ENCODE results near the gene TAC4.

GRCh38 chr17:49880291-49881053 is 32.6 kb upstream of the TAC4 start:
- TF ChIP-seq, protein P1, sequence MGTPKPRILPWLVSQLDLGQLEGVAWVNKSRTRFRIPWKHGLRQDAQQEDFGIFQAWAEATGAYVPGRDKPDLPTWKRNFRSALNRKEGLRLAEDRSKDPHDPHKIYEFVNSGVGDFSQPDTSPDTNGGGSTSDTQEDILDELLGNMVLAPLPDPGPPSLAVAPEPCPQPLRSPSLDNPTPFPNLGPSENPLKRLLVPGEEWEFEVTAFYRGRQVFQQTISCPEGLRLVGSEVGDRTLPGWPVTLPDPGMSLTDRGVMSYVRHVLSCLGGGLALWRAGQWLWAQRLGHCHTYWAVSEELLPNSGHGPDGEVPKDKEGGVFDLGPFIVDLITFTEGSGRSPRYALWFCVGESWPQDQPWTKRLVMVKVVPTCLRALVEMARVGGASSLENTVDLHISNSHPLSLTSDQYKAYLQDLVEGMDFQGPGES (IDR thresholded peaks at IDR 0.05): no peak
- TF ChIP-seq, protein P2, sequence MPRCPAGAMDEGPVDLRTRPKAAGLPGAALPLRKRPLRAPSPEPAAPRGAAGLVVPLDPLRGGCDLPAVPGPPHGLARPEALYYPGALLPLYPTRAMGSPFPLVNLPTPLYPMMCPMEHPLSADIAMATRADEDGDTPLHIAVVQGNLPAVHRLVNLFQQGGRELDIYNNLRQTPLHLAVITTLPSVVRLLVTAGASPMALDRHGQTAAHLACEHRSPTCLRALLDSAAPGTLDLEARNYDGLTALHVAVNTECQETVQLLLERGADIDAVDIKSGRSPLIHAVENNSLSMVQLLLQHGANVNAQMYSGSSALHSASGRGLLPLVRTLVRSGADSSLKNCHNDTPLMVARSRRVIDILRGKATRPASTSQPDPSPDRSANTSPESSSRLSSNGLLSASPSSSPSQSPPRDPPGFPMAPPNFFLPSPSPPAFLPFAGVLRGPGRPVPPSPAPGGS (IDR thresholded peaks at IDR 0.05; ENCODE audit: borderline replicate concordance, insufficient read depth, low read depth, low read length, poor library complexity, severe bottlenecking): no peak
- TF ChIP-seq CEBPB (IDR thresholded peaks at IDR 0.05; ENCODE audit: borderline replicate concordance in 1 of 2, low read depth in 2 of 2, low read length in 2 of 2) (no peak), SMC3 (IDR thresholded peaks at IDR 0.05; ENCODE audit: borderline replicate concordance, low read length) (peak; percentile 72), SREBF2 (IDR thresholded peaks at IDR 0.05; ENCODE audit: low read length) (no peak), JUND (IDR thresholded peaks at IDR 0.05; ENCODE audit: low read depth, low read length) (no peak)
- TF ChIP-seq, protein P3, sequence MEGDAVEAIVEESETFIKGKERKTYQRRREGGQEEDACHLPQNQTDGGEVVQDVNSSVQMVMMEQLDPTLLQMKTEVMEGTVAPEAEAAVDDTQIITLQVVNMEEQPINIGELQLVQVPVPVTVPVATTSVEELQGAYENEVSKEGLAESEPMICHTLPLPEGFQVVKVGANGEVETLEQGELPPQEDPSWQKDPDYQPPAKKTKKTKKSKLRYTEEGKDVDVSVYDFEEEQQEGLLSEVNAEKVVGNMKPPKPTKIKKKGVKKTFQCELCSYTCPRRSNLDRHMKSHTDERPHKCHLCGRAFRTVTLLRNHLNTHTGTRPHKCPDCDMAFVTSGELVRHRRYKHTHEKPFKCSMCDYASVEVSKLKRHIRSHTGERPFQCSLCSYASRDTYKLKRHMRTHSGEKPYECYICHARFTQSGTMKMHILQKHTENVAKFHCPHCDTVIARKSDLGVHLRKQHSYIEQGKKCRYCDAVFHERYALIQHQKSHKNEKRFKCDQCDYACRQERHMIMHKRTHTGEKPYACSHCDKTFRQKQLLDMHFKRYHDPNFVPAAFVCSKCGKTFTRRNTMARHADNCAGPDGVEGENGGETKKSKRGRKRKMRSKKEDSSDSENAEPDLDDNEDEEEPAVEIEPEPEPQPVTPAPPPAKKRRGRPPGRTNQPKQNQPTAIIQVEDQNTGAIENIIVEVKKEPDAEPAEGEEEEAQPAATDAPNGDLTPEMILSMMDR (IDR thresholded peaks at IDR 0.05 in 2 of 3, conservative IDR thresholded peaks at IDR 0.05 in 1 of 3; ENCODE audit: control insufficient read depth in 2 of 3, extremely low read depth in 1 of 3, insufficient read depth in 1 of 3, low read depth in 3 of 3, low read length in 3 of 3): peak; percentile 88 to 99 (median 91)
